Neuronal stem cell (in vitro differentiated cells): ENCODE measurements around the gene CDH20.
A peak's percentile ranks its signal among the peaks of the same experiment; 100 is the strongest.

Source experiments
- DNase-seq: peaks from one replicate; pipeline ENCODE4 v3.0.0-alpha.2; 2013; ENCODE audit warnings: low spot score
- H2AFZ ChIP-seq: one replicate; pipeline ENCODE4 v1.6.1; 2013; ENCODE audit warnings: mild to moderate bottlenecking, low read length, inconsistent platforms
- H2AK5ac ChIP-seq: 2 replicates; pipeline ENCODE4 v1.6.1; 2013; ENCODE audit warnings: low read depth, mild to moderate bottlenecking, inconsistent platforms, low read length, moderate library complexity, mixed read lengths
- H2BK120ac ChIP-seq: 2 replicates; pipeline ENCODE4 v1.6.1; 2013; ENCODE audit warnings: low read depth, mild to moderate bottlenecking, inconsistent platforms, low read length, moderate library complexity, mixed read lengths
- H2BK12ac ChIP-seq: one replicate; pipeline ENCODE4 v1.6.1; 2013; ENCODE audit warnings: low read length, inconsistent platforms
- H2BK15ac ChIP-seq: 2 replicates; pipeline ENCODE4 v1.6.1; 2013; ENCODE audit warnings: mild to moderate bottlenecking, low read length, inconsistent platforms, mixed read lengths
- H2BK5ac ChIP-seq: one replicate; pipeline ENCODE4 v1.6.1; 2013; ENCODE audit warnings: inconsistent platforms, mild to moderate bottlenecking, low read length, moderate library complexity
- H3K14ac ChIP-seq: one replicate; pipeline ENCODE4 v1.6.1; 2013; ENCODE audit warnings: low read length, inconsistent platforms
- H3K18ac ChIP-seq: 2 replicates; pipeline ENCODE4 v1.6.1; 2013; ENCODE audit warnings: low read length, inconsistent platforms
- H3K23ac ChIP-seq: 2 replicates; pipeline ENCODE4 v1.6.1; 2013; ENCODE audit warnings: low read depth, mild to moderate bottlenecking, mixed read lengths, low read length, inconsistent platforms; ENCODE audit not compliant: poor library complexity
- H3K27ac ChIP-seq: replicated peaks from 3 replicates; pipeline ENCODE4 v1.5.1; 2013; ENCODE audit warnings: low read length, inconsistent platforms
- H3K27me3 ChIP-seq, 3 experiments: 2 replicates each; pipeline ENCODE4 v1.6.1; 2013; ENCODE audit warnings: low read length in 3 of 3, mild to moderate bottlenecking in 2 of 3, inconsistent platforms in 1 of 3, low read depth in 1 of 3, mixed read lengths in 1 of 3, moderate library complexity in 1 of 3; ENCODE audit not compliant: control insufficient read depth in 3 of 3, insufficient read depth in 3 of 3
- H3K36me3 ChIP-seq, 2 donors: replicated peaks in 1 of 2; 2 replicates each; pipeline ENCODE4 v1.6.1; 2013; ENCODE audit warnings: low read length in 2 of 2; ENCODE audit not compliant: control insufficient read depth in 2 of 2, insufficient read depth in 2 of 2
- H3K4ac ChIP-seq: 2 replicates; pipeline ENCODE4 v1.6.1; 2013; ENCODE audit warnings: inconsistent platforms, mild to moderate bottlenecking, low read length, moderate library complexity
- H3K4me1 ChIP-seq, 2 donors: 1 replicate in 1 of 2; 2 replicates in 1 of 2; pipeline ENCODE4 v1.6.1; 2013; ENCODE audit warnings: low read length in 2 of 2, low read depth in 1 of 2; ENCODE audit not compliant: control insufficient read depth in 2 of 2, insufficient read depth in 1 of 2
- H3K4me2 ChIP-seq: one replicate; pipeline ENCODE4 v1.6.1; 2013; ENCODE audit warnings: mild to moderate bottlenecking, low read length, inconsistent platforms; ENCODE audit not compliant: insufficient read depth, poor library complexity, severe bottlenecking
- H3K4me3 ChIP-seq, 2 donors: 2 replicates each; pipeline ENCODE4 v1.5.1; 2013; ENCODE audit warnings: low read length in 2 of 2, mild to moderate bottlenecking in 2 of 2, inconsistent platforms in 1 of 2, moderate library complexity in 1 of 2
- H3K79me1 ChIP-seq: one replicate; pipeline ENCODE4 v1.6.1; 2013; ENCODE audit warnings: low read depth, mild to moderate bottlenecking, inconsistent platforms, low read length, moderate library complexity
- H3K9ac ChIP-seq: one replicate; pipeline ENCODE4 v1.6.1; 2013; ENCODE audit warnings: mild to moderate bottlenecking, low read depth, low read length, inconsistent platforms; ENCODE audit not compliant: poor library complexity
- H3K9me3 ChIP-seq, 2 donors: replicated peaks in 1 of 2; 2 replicates each; pipeline versions ENCODE3 to v1.6.1; 2013; ENCODE audit warnings: low read length in 2 of 2, mild to moderate bottlenecking in 2 of 2, inconsistent platforms in 1 of 2, low read depth in 1 of 2, mixed read lengths in 1 of 2, moderate library complexity in 1 of 2; ENCODE audit not compliant: control insufficient read depth in 2 of 2, insufficient read depth in 1 of 2
- H4K8ac ChIP-seq: one replicate; pipeline ENCODE4 v1.6.1; 2013; ENCODE audit warnings: low read depth, mild to moderate bottlenecking, inconsistent platforms, low read length, moderate library complexity
- H4K91ac ChIP-seq: one replicate; pipeline ENCODE4 v1.6.1; 2013; ENCODE audit warnings: low read length, low read depth, mild to moderate bottlenecking, inconsistent platforms; ENCODE audit not compliant: poor library complexity
- WGBS, 2 donors: extraction: QIAGEN DNeasy Blood & Tissue Kit; methylation state at CpG; one replicate each; pipeline ENCODE4 v1.1.7; 2013; ENCODE audit warnings: missing lambda C conversion rate in 2 of 2, mixed read lengths in 1 of 2; ENCODE audit not compliant: insufficient read length in 2 of 2, insufficient replicate concordance in 1 of 2; ENCODE audit errors: extremely low coverage in 2 of 2; 5-methylcytosine and 5-hydroxymethylcytosine counted together

CDH20 gene

DNA sequence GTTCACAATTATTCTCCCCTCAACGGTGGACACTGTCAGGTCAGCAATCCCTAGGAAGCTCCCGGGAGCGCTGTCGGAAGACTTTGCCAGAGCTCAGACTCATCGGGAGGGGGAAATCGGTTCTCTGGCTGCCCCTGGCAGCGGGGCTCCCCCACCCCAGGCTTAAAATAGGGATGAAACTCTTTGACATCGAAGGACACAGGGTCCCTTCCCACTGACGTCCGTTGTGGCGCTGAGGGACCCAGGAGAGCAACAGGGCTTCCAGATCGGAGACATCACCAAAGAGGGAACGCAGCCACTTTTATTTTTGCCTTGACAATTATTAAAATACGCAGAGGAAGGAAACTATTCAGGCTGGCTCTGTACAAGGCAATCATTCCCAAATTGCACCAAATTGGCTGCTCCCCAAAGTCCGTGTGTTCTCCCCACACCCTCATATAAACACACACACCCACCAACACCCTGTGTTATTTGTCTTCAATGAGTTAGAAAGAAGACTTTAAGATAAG is 249.0 kb downstream of the CDH20 start:
- H3K79me1 ChIP-seq: no peaks in the 10 kb centered on the region
- H2BK12ac ChIP-seq: no peak overlapping the region
- no peaks in the 10 kb centered on the region for H3K36me3 ChIP-seq
- H3K27ac ChIP-seq: no peak overlapping the region
- no peaks in the 10 kb centered on the region for H3K9me3 ChIP-seq
- H3K27me3 ChIP-seq: peaks cover 0 to 7% (median 0%) of the 10 kb centered on the region in 3 experiments
- no peak overlapping the region for H2BK5ac ChIP-seq
- H3K4ac ChIP-seq: no peak overlapping the region
- peaks cover 2 to 5% of the 10 kb centered on the region in 2 donors for H3K4me1 ChIP-seq
- H2AFZ ChIP-seq: peak overlapping the region; percentile 87
- H3K14ac ChIP-seq: no peak overlapping the region
- H4K91ac ChIP-seq: no peak overlapping the region
- H3K9ac ChIP-seq: no peak overlapping the region
- H3K4me3 ChIP-seq: peak overlapping the region in 1 of 2 donors; percentile 66
- no peak overlapping the region for H2BK120ac ChIP-seq
- peak overlapping the region; percentile 68 for H3K18ac ChIP-seq
- H4K8ac ChIP-seq: no peak overlapping the region
- H2AK5ac ChIP-seq: no peak overlapping the region
- H2BK15ac ChIP-seq: no peak overlapping the region
- no peak for DNase-seq
- peak overlapping the region; percentile 88 for H3K4me2 ChIP-seq
- peak overlapping the region; percentile 34 for H3K23ac ChIP-seq
- no CpG with 5 or more reads among the region's 15 CpGs for WGBS, 2 donors

DNA sequence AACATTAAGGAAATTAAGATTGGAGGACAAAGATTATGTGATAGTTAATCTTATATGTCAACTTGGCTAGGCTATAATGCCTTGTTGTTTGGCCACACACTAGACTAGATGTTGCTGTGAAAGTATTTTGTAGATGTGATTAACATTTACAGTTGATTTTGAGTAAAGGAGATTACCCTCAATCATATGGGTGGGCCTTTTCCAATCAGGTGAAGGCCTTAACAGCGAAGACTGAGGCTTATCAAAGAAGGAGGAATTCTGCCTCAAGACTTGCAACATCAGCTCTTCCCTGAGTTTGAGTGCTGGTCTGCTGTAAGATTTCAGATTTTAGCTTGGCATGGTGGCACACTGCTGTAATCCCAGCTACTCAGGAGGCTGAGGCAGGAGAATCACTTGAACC is 250.3 kb downstream of the CDH20 start:
- Histone ChIP-seq H4K8ac (no peak overlapping the region), H3K27ac (no peak overlapping the region), H2AK5ac (no peak overlapping the region), H2BK12ac (no peak overlapping the region), H3K4me2 (no peak overlapping the region), H3K4ac (no peak overlapping the region), H2BK120ac (no peak overlapping the region), H3K9ac (no peak overlapping the region), H3K23ac (no peak overlapping the region), H3K4me3 (no peak overlapping the region), H4K91ac (no peak overlapping the region), H3K36me3 (no peaks in the 10 kb centered on the region), H2AFZ (no peak overlapping the region), H3K18ac (no peak overlapping the region), H3K27me3 (peaks cover 0 to 7% (median 0%) of the 10 kb centered on the region in 3 experiments), H3K79me1 (no peaks in the 10 kb centered on the region), H3K9me3 (no peaks in the 10 kb centered on the region), H2BK5ac (no peak overlapping the region), H2BK15ac (no peak overlapping the region), H3K4me1 (peaks cover 2 to 5% of the 10 kb centered on the region in 2 donors), H3K14ac (no peak overlapping the region)
- no peak for DNase-seq
- WGBS, 2 donors: no CpG with 5 or more reads among the region's 1 CpG

DNA sequence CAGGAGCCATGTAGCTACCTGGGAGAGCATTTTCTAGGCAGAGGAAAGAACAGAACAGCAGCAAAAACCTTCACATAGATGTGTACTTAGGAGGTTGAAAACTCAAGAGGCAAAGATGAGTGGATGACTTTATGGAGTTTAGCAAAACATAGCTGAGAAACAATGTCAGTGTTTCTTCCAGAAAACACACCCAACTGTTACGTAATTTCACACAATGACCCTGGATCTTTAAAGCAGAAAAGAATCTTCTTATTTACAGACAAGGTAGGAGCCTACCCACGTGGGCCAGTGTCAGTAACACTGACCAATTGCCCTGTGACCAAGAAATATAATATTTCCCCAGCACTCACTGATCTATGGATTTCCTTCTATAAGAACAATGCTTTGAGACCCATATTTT is 254.6 kb downstream of the CDH20 start:
- no CpG with 5 or more reads among the region's 2 CpGs for WGBS, 2 donors

DNA sequence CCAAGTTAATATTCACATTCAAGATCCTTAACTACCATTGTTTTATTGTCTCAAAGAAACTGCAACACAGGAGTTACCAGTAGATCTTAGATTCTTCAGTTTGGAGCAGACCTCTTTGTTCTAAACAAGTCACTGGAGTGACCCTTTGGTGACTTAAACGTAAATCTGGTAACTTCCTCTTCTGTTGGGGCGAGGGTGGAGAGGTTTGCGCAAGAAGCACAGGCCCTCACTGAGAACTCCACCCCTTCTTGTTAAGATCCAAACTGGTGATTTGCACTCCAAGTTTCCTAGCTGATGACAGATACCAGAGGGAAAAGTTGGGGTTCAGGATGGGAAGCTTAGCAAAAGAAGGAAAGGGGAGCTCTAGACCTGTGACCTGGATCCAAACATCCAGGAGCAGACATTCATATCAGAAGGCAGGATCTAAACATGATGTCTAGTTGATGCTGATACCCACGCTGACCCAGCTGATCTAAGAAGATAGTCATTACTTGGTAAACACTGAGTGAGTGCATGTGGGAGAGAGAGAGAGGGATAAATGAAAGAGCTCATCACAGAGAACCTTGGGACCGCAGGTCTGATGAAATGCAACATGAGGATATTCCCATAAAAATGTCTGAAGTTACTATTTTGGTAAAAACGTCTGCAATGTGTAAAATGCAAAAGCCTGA is 256.0 kb downstream of the CDH20 start:
- no peak overlapping the region for H2BK120ac ChIP-seq
- no peak overlapping the region for H4K8ac ChIP-seq
- no peak overlapping the region for H4K91ac ChIP-seq
- H3K23ac ChIP-seq: no peak overlapping the region
- no peaks in the 10 kb centered on the region for H3K36me3 ChIP-seq
- no peak overlapping the region for H3K4me3 ChIP-seq
- H3K9ac ChIP-seq: no peak overlapping the region
- H3K27ac ChIP-seq: no peak overlapping the region
- H2BK12ac ChIP-seq: no peak overlapping the region
- no peaks in the 10 kb centered on the region for H3K79me1 ChIP-seq
- H2BK15ac ChIP-seq: no peak overlapping the region
- no peaks in the 10 kb centered on the region for H3K27me3 ChIP-seq
- no peak overlapping the region for H2BK5ac ChIP-seq
- WGBS, 2 donors: no CpG with 5 or more reads among the region's 6 CpGs
- no peak overlapping the region for H3K14ac ChIP-seq
- H2AK5ac ChIP-seq: no peak overlapping the region
- H3K4me1 ChIP-seq: no peaks in the 10 kb centered on the region
- H3K9me3 ChIP-seq: no peaks in the 10 kb centered on the region
- no peak overlapping the region for H3K4me2 ChIP-seq
- DNase-seq: no peak
- H3K18ac ChIP-seq: no peak overlapping the region
- H3K4ac ChIP-seq: no peak overlapping the region
- H2AFZ ChIP-seq: no peak overlapping the region

More for the DNA sequence above, 254.6 kb downstream of the CDH20 start:
- H3K9ac ChIP-seq: no peak overlapping the region
- H3K23ac ChIP-seq: no peak overlapping the region
- no peaks in the 10 kb centered on the region for H3K9me3 ChIP-seq
- H2BK5ac ChIP-seq: no peak overlapping the region
- H3K79me1 ChIP-seq: no peaks in the 10 kb centered on the region
- H3K18ac ChIP-seq: no peak overlapping the region
- H4K8ac ChIP-seq: no peak overlapping the region
- H3K4me2 ChIP-seq: no peak overlapping the region
- H3K14ac ChIP-seq: no peak overlapping the region
- H2BK12ac ChIP-seq: no peak overlapping the region
- no peak overlapping the region for H2BK120ac ChIP-seq
- H2BK15ac ChIP-seq: no peak overlapping the region
- DNase-seq: no peak
- no peak overlapping the region for H3K4me3 ChIP-seq
- no peak overlapping the region for H2AK5ac ChIP-seq
- no peaks in the 10 kb centered on the region for H3K4me1 ChIP-seq
- H3K36me3 ChIP-seq: no peaks in the 10 kb centered on the region
- no peak overlapping the region for H3K4ac ChIP-seq
- no peaks in the 10 kb centered on the region for H3K27me3 ChIP-seq
- no peak overlapping the region for H2AFZ ChIP-seq
- no peak overlapping the region for H4K91ac ChIP-seq
- H3K27ac ChIP-seq: no peak overlapping the region
